Retina (tissue), 1 donor: ENCODE measurements around the gene CROCC2.
A peak's percentile ranks its signal among the peaks of the same experiment; 100 is the strongest.

Source experiments
- DNase-seq: peaks from one replicate; pipeline ENCODE4 v3.0.0-alpha.2; 2016

CROCC2 gene

GRCh38 chr2:240893363-240893844 lies 12.7 kb upstream of the CROCC2 start:
- no peak for DNase-seq

GRCh38 chr2:240894006-240894405 lies 12.1 kb upstream of the CROCC2 start:
- no peak for DNase-seq

GRCh38 chr2:240894836-240895558 lies 11.1 kb upstream of the CROCC2 start:
- no peak for DNase-seq

- no peak for DNase-seq
These were observed 10.3 kb upstream of the CROCC2 start, which contains the start of gene MAB21L4 for GRCh38 chr2:240895656-240896388. TSS of gene MAB21L4 (minus strand) at chr2:240896156. CDS start at chr2:240895997, 159 bp downstream.

GRCh38 chr2:240896394-240896793 lies 9.7 kb upstream of the CROCC2 start:
- DNase-seq: no peak

GRCh38 chr2:240896871-240897692 lies 9.1 kb upstream of the CROCC2 start:
- DNase-seq: no peak

- no peak for DNase-seq
These were observed 7.9 kb upstream of the CROCC2 start for GRCh38 chr2:240898108-240898730.

- no peak for DNase-seq
These were observed 7.2 kb upstream of the CROCC2 start for GRCh38 chr2:240898731-240899467.

GRCh38 chr2:240899468-240899865 lies 6.7 kb upstream of the CROCC2 start:
- DNase-seq: no peak

- no peak for DNase-seq
These were observed 5.8 kb upstream of the CROCC2 start for GRCh38 chr2:240900141-240900860.

GRCh38 chr2:240901986-240902614 lies 4.0 kb upstream of the CROCC2 start:
- DNase-seq: no peak

- no peak for DNase-seq
These were observed 3.5 kb upstream of the CROCC2 start for GRCh38 chr2:240902615-240903041.

- no peak for DNase-seq
These were observed 2.7 kb upstream of the CROCC2 start for GRCh38 chr2:240903191-240904060.

GRCh38 chr2:240904216-240905175 lies 1.6 kb upstream of the CROCC2 start:
- DNase-seq: no peak

- no peak for DNase-seq
These were observed 857 bp upstream of the CROCC2 start for GRCh38 chr2:240905176-240905781.

- DNase-seq: peak; percentile 44
These were observed 915 bp downstream of the CROCC2 start for GRCh38 chr2:240906911-240907590.

- no peak for DNase-seq
These were observed 3.3 kb downstream of the CROCC2 start for GRCh38 chr2:240909216-240909974.
